SK-N-SH (cell line): ENCODE measurements around the gene WNK1. TPM values are rescaled to one million over a fixed set of nuclear protein-coding genes. Genes with fewer than 3 reads are reported as not detected.

Experiments used
- CTCF ChIA-PET: fragments of 300-600, 350-600 bp; formaldehyde crosslinking; extraction: SDS; loops from one replicate; lab custom pipeline; 2021; lab: Yijun Ruan, JAX
- POLR2A ChIA-PET: fragments of 350-600 bp; sonication (Branson Sonifier 250); formaldehyde crosslinking; extraction: SDS; loops from one replicate; lab custom pipeline; 2020; ENCODE audit warnings: antibody characterized with exemption, inconsistent platforms; lab: Yijun Ruan, JAX
- DNase-seq: peaks from one replicate; pipeline ENCODE4 v3.0.0; 2012
- H2AFZ ChIP-seq: fragments of 200-600 bp; sonication (generic); 2 replicates; pipeline ENCODE4 v1.8.1; 2016; ENCODE audit warnings: antibody characterized with exemption, mild to moderate bottlenecking, low read depth
- H3F3A ChIP-seq: fragments of 200-600 bp; sonication (generic); replicated peaks from 2 replicates; pipeline ENCODE3; 2016; ENCODE audit warnings: antibody characterized with exemption, mild to moderate bottlenecking; ENCODE audit not compliant: insufficient read depth
- H3K27ac ChIP-seq, 2 experiments: fragments of 200-500 bp in 1 of 2; fragments of 200-600 bp in 1 of 2; sonication (Bioruptor generic) in 1 of 2; sonication (generic), shearing (Covaris generic) in 1 of 2; 2 replicates each; pipeline versions ENCODE4 v1.5.1 to v1.6.1; 2014 to 2016; ENCODE audit warnings: low read depth in 2 of 2, inconsistent platforms in 1 of 2, low read length in 1 of 2, mild to moderate bottlenecking in 1 of 2, mixed read lengths in 1 of 2
- H3K27me3 ChIP-seq: fragments of 200-600 bp; sonication (generic), shearing (Covaris generic); 2 replicates; pipeline ENCODE4 v1.6.1; 2016; ENCODE audit warnings: mixed run types; ENCODE audit not compliant: insufficient read depth
- H3K36me3 ChIP-seq, 2 experiments: fragments of 200-500 bp in 1 of 2; fragments of 200-600 bp in 1 of 2; sonication (Bioruptor generic) in 1 of 2; sonication (generic) in 1 of 2; replicated peaks in 1 of 2; 2 replicates each; pipeline versions ENCODE3 to v1.5.1; 2014 to 2016; ENCODE audit warnings: low read length in 1 of 2, mild to moderate bottlenecking in 1 of 2; ENCODE audit not compliant: insufficient read depth in 2 of 2, control insufficient read depth in 1 of 2
- H3K4me1 ChIP-seq, 2 experiments: fragments of 200-500 bp in 1 of 2; fragments of 200-600 bp in 1 of 2; sonication (Bioruptor generic) in 1 of 2; sonication (generic), shearing (Covaris generic) in 1 of 2; 2 replicates each; pipeline versions ENCODE4 v1.5.1 to v1.6.1; 2014 to 2016; ENCODE audit warnings: low read depth in 1 of 2, low read length in 1 of 2, mixed run types in 1 of 2; ENCODE audit not compliant: insufficient read depth in 2 of 2, control insufficient read depth in 1 of 2
- H3K4me2 ChIP-seq: fragments of 200-600 bp; sonication (generic), shearing (Covaris generic); 2 replicates; pipeline ENCODE4 v1.6.1; 2017; ENCODE audit warnings: mixed run types
- H3K4me3 ChIP-seq, 2 experiments: fragments of 200-500 bp in 1 of 2; fragments of 200-600 bp in 1 of 2; sonication (Bioruptor generic) in 1 of 2; sonication (generic), shearing (Covaris generic) in 1 of 2; 2 replicates each; pipeline versions ENCODE4 v1.5.1 to v1.8.1; 2014 to 2016; ENCODE audit warnings: low read depth in 2 of 2, inconsistent platforms in 1 of 2, low read length in 1 of 2, mild to moderate bottlenecking in 1 of 2, mixed read lengths in 1 of 2, moderate library complexity in 1 of 2
- H3K79me2 ChIP-seq: fragments of 200-600 bp; sonication (generic); 2 replicates; pipeline ENCODE4 v1.8.1; 2017; ENCODE audit warnings: mild to moderate bottlenecking; ENCODE audit not compliant: insufficient read depth
- H3K9ac ChIP-seq: fragments of 200-600 bp; sonication (generic); 2 replicates; pipeline ENCODE4 v1.6.1; 2017; ENCODE audit warnings: mixed run types
- H3K9me2 ChIP-seq: fragments of 200-600 bp; sonication (generic); 2 replicates; pipeline ENCODE4 v1.6.1; 2017; ENCODE audit warnings: mixed run types
- H3K9me3 ChIP-seq: fragments of 200-600 bp; sonication (generic); 2 replicates; pipeline ENCODE4 v1.6.1; 2017; ENCODE audit warnings: mixed run types, mild to moderate bottlenecking, moderate library complexity
- H4K20me1 ChIP-seq: fragments of 200-600 bp; sonication (generic); 2 replicates; pipeline ENCODE4 v1.6.1; 2017; ENCODE audit warnings: mild to moderate bottlenecking, mixed run types; ENCODE audit not compliant: insufficient read depth
- ELF1 ChIP-seq: IDR thresholded peaks from 2 replicates; pipeline ENCODE4 v1.4.0; 2012
- EP300 ChIP-seq, 2 experiments: IDR thresholded peaks; 2 replicates each; pipeline versions ENCODE4 v1.4.0 to v1.6.1; 2012; ENCODE audit warnings: borderline replicate concordance in 1 of 2, low read depth in 1 of 2, low read length in 1 of 2
- EZH2phosphoT487 ChIP-seq: fragments of 200-600 bp; sonication (generic); IDR thresholded peaks from 2 replicates; pipeline ENCODE4 v1.6.1; 2017; ENCODE audit warnings: low read depth, mixed run types, mild to moderate bottlenecking, antibody characterized with exemption, moderate library complexity, borderline replicate concordance
- FOXJ3 ChIP-seq: sonication (generic); formaldehyde crosslinking; IDR thresholded peaks from 2 replicates; pipeline ENCODE4 v1.5.1; 2020; ENCODE audit warnings: mild to moderate bottlenecking, missing genetic modification reagents
- FOXM1 ChIP-seq: IDR thresholded peaks from 2 replicates; pipeline ENCODE4 v1.4.0; 2012; ENCODE audit warnings: low read depth, mild to moderate bottlenecking
- GABPA ChIP-seq: IDR thresholded peaks from 2 replicates; pipeline ENCODE4 v1.4.0; 2012; ENCODE audit warnings: low read depth, mild to moderate bottlenecking
- GATA2 ChIP-seq: sonication (generic); formaldehyde crosslinking; IDR thresholded peaks from 2 replicates; pipeline ENCODE4 v1.5.0; 2020; ENCODE audit warnings: mild to moderate bottlenecking, missing genetic modification reagents
- MEF2A ChIP-seq: IDR thresholded peaks from 2 replicates; pipeline ENCODE4 v1.4.0; 2012; ENCODE audit warnings: low read depth, borderline replicate concordance
- POLR2AphosphoS5 ChIP-seq: IDR thresholded peaks from 2 replicates; pipeline ENCODE4 v1.6.1; 2012; ENCODE audit warnings: low read depth, low read length
- RAD21 ChIP-seq: IDR thresholded peaks from 2 replicates; pipeline ENCODE4 v1.6.1; 2012; ENCODE audit warnings: mild to moderate bottlenecking, low read length
- RXRA ChIP-seq: IDR thresholded peaks from 2 replicates; pipeline ENCODE4 v1.4.0; 2012; ENCODE audit warnings: low read depth, mild to moderate bottlenecking, borderline replicate concordance
- SIN3A ChIP-seq: IDR thresholded peaks from 2 replicates; pipeline ENCODE4 v1.6.1; 2012; ENCODE audit warnings: low read depth, mild to moderate bottlenecking, low read length, moderate library complexity, borderline replicate concordance
- SMC3 ChIP-seq: IDR thresholded peaks from 2 replicates; pipeline ENCODE4 v1.6.1; 2012; ENCODE audit warnings: low read depth, low read length, improper control_type of control experiment
- TAF1 ChIP-seq: IDR thresholded peaks from 2 replicates; pipeline ENCODE4 v1.6.1; 2012; ENCODE audit warnings: low read depth, mild to moderate bottlenecking, low read length, moderate library complexity, borderline replicate concordance
- TEAD4 ChIP-seq: IDR thresholded peaks from 2 replicates; pipeline ENCODE4 v1.4.0; 2012; ENCODE audit warnings: mild to moderate bottlenecking, borderline replicate concordance; ENCODE audit not compliant: insufficient read depth
- YY1 ChIP-seq: IDR thresholded peaks from 2 replicates; pipeline ENCODE4 v1.4.0; 2012; ENCODE audit warnings: low read depth, mild to moderate bottlenecking
- WGBS: methylation state at CpG from one replicate; pipeline ENCODE4 v1.1.6; 2017; ENCODE audit warnings: low lambda C conversion rate; 5-methylcytosine and 5-hydroxymethylcytosine counted together
- polyA plus RNA-seq, 3 experiments: library from polyadenylated mRNA; depleted of rRNA; stranded (reverse); fragments of >200 nt; gene quantifications; 2 replicates each; pipeline ENCODE4 v1.2.3, GENCODE V29; 2012
- TF ChIP-seq, protein P1 (sequence below): IDR thresholded peaks from 2 replicates; pipeline ENCODE4 v1.4.0; 2012; ENCODE audit warnings: low read depth, borderline replicate concordance
- TF ChIP-seq, protein P2 (sequence below): fragments of 200-600 bp; sonication (generic); IDR thresholded peaks from 2 replicates; pipeline ENCODE4 v1.6.1; 2017; ENCODE audit warnings: antibody characterized with exemption, mild to moderate bottlenecking, moderate library complexity

Gene WNK1
- polyA plus RNA-seq, 1 of the 3 experiments (the other 2 are of a cell fraction) = 30.5 TPM

DNA sequence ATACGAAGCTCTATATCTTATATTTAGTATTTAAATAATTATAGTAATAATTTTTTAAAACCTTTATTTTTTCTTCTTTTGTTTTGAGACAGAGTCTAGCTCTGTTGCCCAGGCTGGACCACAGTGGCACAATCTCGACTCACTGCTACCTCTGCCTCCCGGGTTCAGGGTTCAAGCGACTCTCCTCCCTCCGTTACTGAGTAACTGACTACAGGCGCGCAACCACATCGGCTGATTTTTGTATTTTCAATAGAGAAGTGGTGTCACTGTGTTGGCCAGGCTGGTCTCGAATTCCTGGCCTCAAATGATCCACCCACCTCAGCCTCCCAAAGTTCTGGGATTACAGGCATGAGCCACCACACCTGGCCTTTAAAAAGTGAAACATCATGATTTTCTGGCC is 13.0 kb upstream of the WNK1 start:
- no peaks in the 10 kb centered on the region for H3K9me3 ChIP-seq
- H3K27me3 ChIP-seq = no peaks in the 10 kb centered on the region
- no peak overlapping the region for H2AFZ ChIP-seq
- 85% methylated on average over 9 of the region's 9 CpGs for WGBS
- no peak overlapping the region for H3K4me2 ChIP-seq
- CTCF ChIA-PET = interaction anchor here (1.2 to 6.2 kb wide), 4 partner anchors 12 to 210 kb away, joined by 3 to 29 read pairs (median 4); partner anchors contain the start of genes RAD52 and WNK1
- no peaks in the 10 kb centered on the region for H3F3A ChIP-seq
- no peaks in the 10 kb centered on the region for H3K79me2 ChIP-seq
- H3K4me1 ChIP-seq = no peaks in the 10 kb centered on the region
- no peak for DNase-seq
- no peaks in the 10 kb centered on the region for H4K20me1 ChIP-seq
- no peak overlapping the region for H3K4me3 ChIP-seq
- no peak overlapping the region for H3K27ac ChIP-seq
- TF ChIP-seq YY1 (no peak), SIN3A (no peak), EZH2phosphoT487 (no peak), RAD21 (no peak), FOXJ3 (CRISPR knock-in tag) (no peak), MEF2A (no peak), POLR2AphosphoS5 (no peak), TEAD4 (no peak), EP300 (IDR thresholded peaks at IDR 0.05; ENCODE audit: borderline replicate concordance in 1 of 2, low read depth in 1 of 2, low read length in 1 of 2) (no peak), ELF1 (no peak), SMC3 (no peak), RXRA (no peak), GABPA (no peak), GATA2 (CRISPR knock-in tag) (no peak), TAF1 (no peak), FOXM1 (no peak)
- TF ChIP-seq, protein P1, sequence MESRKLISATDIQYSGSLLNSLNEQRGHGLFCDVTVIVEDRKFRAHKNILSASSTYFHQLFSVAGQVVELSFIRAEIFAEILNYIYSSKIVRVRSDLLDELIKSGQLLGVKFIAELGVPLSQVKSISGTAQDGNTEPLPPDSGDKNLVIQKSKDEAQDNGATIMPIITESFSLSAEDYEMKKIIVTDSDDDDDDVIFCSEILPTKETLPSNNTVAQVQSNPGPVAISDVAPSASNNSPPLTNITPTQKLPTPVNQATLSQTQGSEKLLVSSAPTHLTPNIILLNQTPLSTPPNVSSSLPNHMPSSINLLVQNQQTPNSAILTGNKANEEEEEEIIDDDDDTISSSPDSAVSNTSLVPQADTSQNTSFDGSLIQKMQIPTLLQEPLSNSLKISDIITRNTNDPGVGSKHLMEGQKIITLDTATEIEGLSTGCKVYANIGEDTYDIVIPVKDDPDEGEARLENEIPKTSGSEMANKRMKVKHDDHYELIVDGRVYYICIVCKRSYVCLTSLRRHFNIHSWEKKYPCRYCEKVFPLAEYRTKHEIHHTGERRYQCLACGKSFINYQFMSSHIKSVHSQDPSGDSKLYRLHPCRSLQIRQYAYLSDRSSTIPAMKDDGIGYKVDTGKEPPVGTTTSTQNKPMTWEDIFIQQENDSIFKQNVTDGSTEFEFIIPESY = no peak
- TF ChIP-seq, protein P2, sequence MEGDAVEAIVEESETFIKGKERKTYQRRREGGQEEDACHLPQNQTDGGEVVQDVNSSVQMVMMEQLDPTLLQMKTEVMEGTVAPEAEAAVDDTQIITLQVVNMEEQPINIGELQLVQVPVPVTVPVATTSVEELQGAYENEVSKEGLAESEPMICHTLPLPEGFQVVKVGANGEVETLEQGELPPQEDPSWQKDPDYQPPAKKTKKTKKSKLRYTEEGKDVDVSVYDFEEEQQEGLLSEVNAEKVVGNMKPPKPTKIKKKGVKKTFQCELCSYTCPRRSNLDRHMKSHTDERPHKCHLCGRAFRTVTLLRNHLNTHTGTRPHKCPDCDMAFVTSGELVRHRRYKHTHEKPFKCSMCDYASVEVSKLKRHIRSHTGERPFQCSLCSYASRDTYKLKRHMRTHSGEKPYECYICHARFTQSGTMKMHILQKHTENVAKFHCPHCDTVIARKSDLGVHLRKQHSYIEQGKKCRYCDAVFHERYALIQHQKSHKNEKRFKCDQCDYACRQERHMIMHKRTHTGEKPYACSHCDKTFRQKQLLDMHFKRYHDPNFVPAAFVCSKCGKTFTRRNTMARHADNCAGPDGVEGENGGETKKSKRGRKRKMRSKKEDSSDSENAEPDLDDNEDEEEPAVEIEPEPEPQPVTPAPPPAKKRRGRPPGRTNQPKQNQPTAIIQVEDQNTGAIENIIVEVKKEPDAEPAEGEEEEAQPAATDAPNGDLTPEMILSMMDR = no peak
- POLR2A ChIA-PET = no interaction called here
- H3K36me3 ChIP-seq = no peaks in the 10 kb centered on the region
- H3K9me2 ChIP-seq = no peaks in the 10 kb centered on the region
- no peak overlapping the region for H3K9ac ChIP-seq
